WI38 (cell line): ENCODE results near the gene PCCA.
"Not testable (repeated sequence)": the region's sequence is repeated elsewhere in the genome, so short reads cannot be mapped to it uniquely, and the experiment has no call there.

Experiments
- H3K4me3 ChIP-seq: 2 replicates; pipeline ENCODE4 v1.5.1; 2011; ENCODE audit warnings: low read depth, mild to moderate bottlenecking, control low read depth, low read length
- CTCF ChIP-seq: IDR thresholded peaks from 2 replicates; pipeline ENCODE4 v1.5.1; 2012; ENCODE audit warnings: low read depth, mild to moderate bottlenecking, control low read depth, low read length

PCCA gene

GRCh38 chr13:100088273-100088643 is 635 bp upstream of the PCCA start:
- H3K4me3 ChIP-seq = peak overlapping the region; percentile 96
- TF ChIP-seq CTCF = no peak

- TF ChIP-seq CTCF = no peak
Observed at GRCh38 chr13:100089465-100090032, 656 bp downstream of the PCCA start.

GRCh38 chr13:100090861-100091260 is 2.0 kb downstream of the PCCA start:
- TF ChIP-seq CTCF = no peak
- no peak overlapping the region for H3K4me3 ChIP-seq

More at GRCh38 chr13:100089465-100090032, 656 bp downstream of the PCCA start:
- peak overlapping the region; percentile 96 for H3K4me3 ChIP-seq

GRCh38 chr13:100091391-100091790 is 2.5 kb downstream of the PCCA start:
- no peak overlapping the region for H3K4me3 ChIP-seq
- TF ChIP-seq CTCF = no peak

GRCh38 chr13:100092273-100092672 is 3.4 kb downstream of the PCCA start:
- H3K4me3 ChIP-seq = not testable (repeated sequence)

GRCh38 chr13:100095498-100095897 is 6.6 kb downstream of the PCCA start:
- H3K4me3 ChIP-seq = no peak overlapping the region
- TF ChIP-seq CTCF = no peak

- TF ChIP-seq CTCF = no peak
- no peak overlapping the region for H3K4me3 ChIP-seq
Observed at GRCh38 chr13:100096526-100096925, 7.6 kb downstream of the PCCA start.

GRCh38 chr13:100097821-100098220 is 8.9 kb downstream of the PCCA start:
- TF ChIP-seq CTCF = no peak
- no peak overlapping the region for H3K4me3 ChIP-seq
